H1 (cell line): ENCODE measurements around the gene WWC1. TPM values are rescaled to one million over a fixed set of nuclear protein-coding genes. Genes with fewer than 3 reads are reported as not detected.

Source experiments
- CTCF ChIA-PET: fragments of 300-600 bp; sonication (Branson Sonifier 250); formaldehyde crosslinking; loops from one replicate; lab custom pipeline; 2021; ENCODE audit not compliant: partially characterized antibody; lab: Charles Lee
- POLR2A ChIA-PET: fragments of 300-600 bp; sonication (Branson Sonifier 250); formaldehyde crosslinking; loops from one replicate; lab custom pipeline; 2021; ENCODE audit warnings: inconsistent platforms; ENCODE audit not compliant: partially characterized antibody; lab: Charles Lee
- DNase-seq, 2 experiments: peaks; one replicate each; pipeline versions ENCODE4 v3.0.0 to v3.0.0-alpha.2; 2010 to 2022; ENCODE audit warnings: low spot score in 2 of 2, low read depth in 1 of 2, mixed read lengths in 1 of 2
- FAIRE-seq: peaks from 2 replicates; lab custom pipeline; 2011; peaks lifted over from hg19 to GRCh38; lab: Jason Lieb, UNC
- H2AFZ ChIP-seq: 2 replicates; pipeline ENCODE4 v1.8.1; 2012; ENCODE audit warnings: low read length, inconsistent platforms
- H2AK5ac ChIP-seq: 2 replicates; pipeline ENCODE4 v1.6.1; 2013; ENCODE audit warnings: low read depth, low read length
- H2BK120ac ChIP-seq: replicated peaks from 2 replicates; pipeline ENCODE3; 2013; ENCODE audit warnings: low read depth, low read length, inconsistent platforms
- H2BK12ac ChIP-seq: 2 replicates; pipeline ENCODE4 v1.6.1; 2013; ENCODE audit warnings: low read depth, low read length
- H2BK15ac ChIP-seq: 2 replicates; pipeline ENCODE4 v1.6.1; 2013; ENCODE audit warnings: low read length
- H2BK20ac ChIP-seq: 2 replicates; pipeline ENCODE4 v1.6.1; 2013; ENCODE audit warnings: low read length
- H2BK5ac ChIP-seq: 2 replicates; pipeline ENCODE4 v1.6.1; 2013; ENCODE audit warnings: low read depth, low read length
- H3K14ac ChIP-seq: 2 replicates; pipeline ENCODE4 v1.6.1; 2013; ENCODE audit warnings: inconsistent platforms; ENCODE audit not compliant: insufficient read length
- H3K18ac ChIP-seq: 2 replicates; pipeline ENCODE4 v1.6.1; 2013; ENCODE audit warnings: low read length; ENCODE audit errors: extremely low read depth
- H3K23ac ChIP-seq: 2 replicates; pipeline ENCODE4 v1.6.1; 2013; ENCODE audit warnings: inconsistent platforms; ENCODE audit not compliant: insufficient read length
- H3K23me2 ChIP-seq: 2 replicates; pipeline ENCODE4 v1.6.1; 2013; ENCODE audit warnings: low read depth, low read length
- H3K27ac ChIP-seq: 2 replicates; pipeline ENCODE4 v1.6.1; 2011; ENCODE audit warnings: low read depth, low read length, inconsistent platforms
- H3K27me3 ChIP-seq, 4 experiments: replicated peaks in 1 of 4; 1 replicate in 1 of 4; 2 replicates in 3 of 4; pipeline versions ENCODE4 v1.6.1 to v1.8.1; 2011 to 2013; ENCODE audit warnings: low read length in 3 of 4, mild to moderate bottlenecking in 3 of 4, inconsistent platforms in 2 of 4, mixed read lengths in 2 of 4, moderate library complexity in 1 of 4; ENCODE audit not compliant: control insufficient read depth in 3 of 4, insufficient read depth in 3 of 4; ENCODE audit errors: extremely low read depth in 1 of 4
- H3K36me3 ChIP-seq, 4 experiments: 2 replicates each; pipeline versions ENCODE4 v1.6.1 to v1.8.1; 2011 to 2013; ENCODE audit warnings: mild to moderate bottlenecking in 4 of 4, low read length in 3 of 4, moderate library complexity in 2 of 4, control low read depth in 1 of 4, inconsistent platforms in 1 of 4; ENCODE audit not compliant: insufficient read depth in 4 of 4, control insufficient read depth in 2 of 4
- H3K4ac ChIP-seq: replicated peaks from 2 replicates; pipeline ENCODE3; 2013; ENCODE audit warnings: low read length, low read depth, mixed read lengths, inconsistent platforms; ENCODE audit not compliant: insufficient read length
- H3K4me1 ChIP-seq, 4 experiments: replicated peaks in 1 of 4; 1 replicate in 1 of 4; 2 replicates in 3 of 4; pipeline versions ENCODE4 v1.6.1 to v1.8.1; 2011 to 2013; ENCODE audit warnings: low read length in 3 of 4, inconsistent platforms in 2 of 4, mixed read lengths in 1 of 4; ENCODE audit not compliant: insufficient read depth in 4 of 4, control insufficient read depth in 3 of 4
- H3K4me2 ChIP-seq, 2 experiments: 2 replicates each; pipeline versions ENCODE4 v1.6.1 to v1.8.1; 2011 to 2013; ENCODE audit warnings: low read depth in 2 of 2, low read length in 2 of 2, control low read depth in 1 of 2, inconsistent platforms in 1 of 2, mild to moderate bottlenecking in 1 of 2; ENCODE audit not compliant: insufficient read depth in 1 of 2
- H3K4me3 ChIP-seq, 4 experiments: fragments of 200-600, 300-600 bp in 1 of 4; sonication (generic), shearing (Covaris generic), sonication (Bioruptor Twin) in 1 of 4; 2 replicates each; pipeline versions ENCODE4 v1.5.1 to v1.8.1; 2011 to 2016; ENCODE audit warnings: low read length in 4 of 4, low read depth in 3 of 4, control low read depth in 2 of 4, inconsistent platforms in 2 of 4, mild to moderate bottlenecking in 2 of 4, mixed read lengths in 1 of 4, moderate library complexity in 1 of 4; ENCODE audit not compliant: insufficient read depth in 2 of 4; ENCODE audit errors: extremely low read depth in 1 of 4
- H3K56ac ChIP-seq: replicated peaks from 2 replicates; pipeline ENCODE3; 2013; ENCODE audit warnings: low read depth, mild to moderate bottlenecking, mixed read lengths, low read length, inconsistent platforms; ENCODE audit not compliant: insufficient read length
- H3K79me1 ChIP-seq: 2 replicates; pipeline ENCODE4 v1.6.1; 2013; ENCODE audit warnings: low read depth, low read length, control low read depth
- H3K79me2 ChIP-seq, 2 experiments: 2 replicates each; pipeline versions ENCODE4 v1.6.1 to v1.8.1; 2012 to 2013; ENCODE audit warnings: low read length in 2 of 2, mild to moderate bottlenecking in 2 of 2, inconsistent platforms in 1 of 2; ENCODE audit not compliant: insufficient read depth in 2 of 2, control insufficient read depth in 1 of 2
- H3K9ac ChIP-seq, 4 experiments: replicated peaks in 1 of 4; 1 replicate in 1 of 4; 2 replicates in 3 of 4; pipeline versions ENCODE4 v1.6.1 to v1.8.1; 2011 to 2013; ENCODE audit warnings: low read depth in 3 of 4, low read length in 3 of 4, control low read depth in 2 of 4, mild to moderate bottlenecking in 2 of 4, moderate library complexity in 2 of 4, inconsistent platforms in 1 of 4; ENCODE audit errors: extremely low read depth in 1 of 4
- H3K9me3 ChIP-seq, 2 experiments: 2 replicates each; pipeline versions ENCODE4 v1.6.1 to v1.8.1; 2012 to 2013; ENCODE audit warnings: mild to moderate bottlenecking in 2 of 2, moderate library complexity in 2 of 2, control low read depth in 1 of 2, inconsistent platforms in 1 of 2, low read depth in 1 of 2, low read length in 1 of 2, mixed read lengths in 1 of 2; ENCODE audit not compliant: insufficient read depth in 2 of 2
- H4K20me1 ChIP-seq, 2 experiments: replicated peaks in 1 of 2; 2 replicates each; pipeline versions ENCODE3 to v1.8.1; 2011 to 2013; ENCODE audit warnings: inconsistent platforms in 2 of 2, low read length in 2 of 2, mild to moderate bottlenecking in 1 of 2; ENCODE audit not compliant: insufficient read depth in 2 of 2, control insufficient read depth in 1 of 2
- H4K5ac ChIP-seq: 2 replicates; pipeline ENCODE4 v1.6.1; 2013; ENCODE audit warnings: low read length, low read depth, mixed read lengths, inconsistent platforms; ENCODE audit not compliant: insufficient read length
- H4K8ac ChIP-seq: 2 replicates; pipeline ENCODE4 v1.8.0; 2013; ENCODE audit warnings: mild to moderate bottlenecking, moderate library complexity, low read length, inconsistent platforms; ENCODE audit not compliant: insufficient read depth; ENCODE audit errors: extremely low read depth
- H4K91ac ChIP-seq: replicated peaks from 2 replicates; pipeline ENCODE3; 2013; ENCODE audit warnings: low read length, mixed read lengths, inconsistent platforms; ENCODE audit not compliant: insufficient read length
- BRCA1 ChIP-seq: IDR thresholded peaks from 2 replicates; pipeline ENCODE4 v1.6.1; 2012; ENCODE audit warnings: low read depth, low read length, improper control_type of control experiment
- CHD2 ChIP-seq: IDR thresholded peaks from 2 replicates; pipeline ENCODE4 v1.6.1; 2012; ENCODE audit warnings: low read length, improper control_type of control experiment
- CTBP2 ChIP-seq: IDR thresholded peaks from 2 replicates; pipeline ENCODE4 v1.7.0; 2011; ENCODE audit warnings: borderline replicate concordance, mild to moderate bottlenecking, moderate library complexity, mixed read lengths, low read length; ENCODE audit not compliant: insufficient read depth, insufficient read length
- EGR1 ChIP-seq: IDR thresholded peaks from 2 replicates; pipeline ENCODE4 v1.6.1; 2011; ENCODE audit warnings: low read depth, low read length, borderline replicate concordance
- GABPA ChIP-seq: IDR thresholded peaks from 2 replicates; pipeline ENCODE4 v1.6.1; 2011; ENCODE audit warnings: mild to moderate bottlenecking, low read length, moderate library complexity, borderline replicate concordance; ENCODE audit not compliant: insufficient read depth
- GTF2F1 ChIP-seq: IDR thresholded peaks from 2 replicates; pipeline ENCODE4 v1.6.1; 2012; ENCODE audit warnings: low read depth, low read length, improper control_type of control experiment, borderline replicate concordance
- JUN ChIP-seq: IDR thresholded peaks from 2 replicates; pipeline ENCODE4 v1.6.1; 2011; ENCODE audit warnings: low read depth, mild to moderate bottlenecking, improper control_type of control experiment, low read length
- PHF8 ChIP-seq: fragments of 200-600 bp; sonication (generic); conservative IDR thresholded peaks from 2 replicates; pipeline ENCODE4 v1.7.1; 2012; ENCODE audit warnings: low read depth, mild to moderate bottlenecking, inconsistent platforms, low read length, moderate library complexity
- POLR2A ChIP-seq, 2 experiments: IDR thresholded peaks; 1 replicate in 1 of 2; 2 replicates in 1 of 2; pipeline ENCODE4 v1.6.1; 2011; ENCODE audit warnings: low read depth in 2 of 2, low read length in 2 of 2, mild to moderate bottlenecking in 2 of 2; ENCODE audit errors: control extremely low read depth in 1 of 2
- RFX5 ChIP-seq: IDR thresholded peaks from 2 replicates; pipeline ENCODE4 v1.6.1; 2011; ENCODE audit warnings: low read depth, low read length, improper control_type of control experiment, borderline replicate concordance
- SIN3A ChIP-seq, 2 experiments: IDR thresholded peaks in 1 of 2; conservative IDR thresholded peaks in 1 of 2; 2 replicates each; pipeline ENCODE4 v1.6.1; 2011 to 2012; ENCODE audit warnings: low read length in 2 of 2, improper control_type of control experiment in 1 of 2, low read depth in 1 of 2, mild to moderate bottlenecking in 1 of 2
- SIX5 ChIP-seq: IDR thresholded peaks from 2 replicates; pipeline ENCODE4 v1.6.1; 2011; ENCODE audit warnings: mild to moderate bottlenecking, low read depth, low read length
- SP1 ChIP-seq: IDR thresholded peaks from 2 replicates; pipeline ENCODE4 v1.6.1; 2011; ENCODE audit warnings: low read depth, low read length
- SP4 ChIP-seq: IDR thresholded peaks from 2 replicates; pipeline ENCODE4 v1.6.1; 2012; ENCODE audit warnings: low read length, inconsistent platforms
- SUZ12 ChIP-seq: fragments of 200-600 bp; sonication (generic); IDR thresholded peaks from 2 replicates; pipeline ENCODE4 v1.6.1; 2012; ENCODE audit warnings: mild to moderate bottlenecking, inconsistent platforms, low read length, moderate library complexity, mixed read lengths
- WGBS, 2 experiments: shearing (Covaris generic) in 1 of 2; methylation state at CpG; one replicate each; pipeline versions ENCODE4 v1.1.6 to v1.1.7; 2013 to 2015; ENCODE audit warnings: low lambda C conversion rate in 2 of 2, mixed read lengths in 2 of 2, inconsistent platforms in 1 of 2, low coverage in 1 of 2, missing lambda C conversion rate in 1 of 2; ENCODE audit not compliant: insufficient replicate concordance in 2 of 2, insufficient coverage in 1 of 2, insufficient read length in 1 of 2; ENCODE audit errors: extremely low coverage in 1 of 2, missing lambda C conversion rate in 1 of 2; 5-methylcytosine and 5-hydroxymethylcytosine counted together
- polyA plus RNA-seq, 7 experiments: library from polyadenylated mRNA; depleted of rRNA in 3 of 7; stranded (reverse) in 5 of 7; unstranded in 2 of 7; fragments of >200 nt in 5 of 7; fragments of 200-250 nt in 2 of 7; gene quantifications; 1 replicate in 5 of 7; 2 replicates in 1 of 7; 4 replicates in 1 of 7; pipeline versions ENCODE4 v1.2.1 to v1.2.3, GENCODE V29; 2011 to 2013; ENCODE audit warnings: missing spikeins in 2 of 7, mixed read lengths in 2 of 7
- total RNA-seq: library from RNA; stranded (reverse); fragmentation: NEBNext Ultra II Directional; extraction: Animal tissue kit (Norgen Biotek cat#: 25700); gene quantifications from 2 replicates; pipeline ENCODE4 v1.2.1, GENCODE V29; 2021

Gene WWC1
- total and polyA plus RNA-seq, 2 of the 8 experiments (the other 6 are each of a cell fraction or from before 2014, with no cell fraction given), result 16.4 to 41.1 TPM

- Histone ChIP-seq H3K36me3 (peaks cover 8 to 28% (median 16%) of the 10 kb centered on the region in 4 experiments; a peak in 7 of 8 replicates), H3K4ac (no peak overlapping the region)
- no peak for TF ChIP-seq SIN3A (conservative IDR thresholded peaks at IDR 0.05 in 1 of 2, IDR thresholded peaks at IDR 0.05 in 1 of 2; ENCODE audit: low read depth in 1 of 2, low read length in 2 of 2)
- no peak for TF ChIP-seq GTF2F1
- TF ChIP-seq CTBP2, result no peak
- TF ChIP-seq BRCA1, result no peak
- no peak for TF ChIP-seq SIX5
- TF ChIP-seq SUZ12, result no peak
- no peak for TF ChIP-seq CHD2
- TF ChIP-seq SP1, result no peak
- TF ChIP-seq EGR1, result no peak
- no peak for TF ChIP-seq RFX5
- no peak for TF ChIP-seq JUN
- TF ChIP-seq SP4, result no peak
- TF ChIP-seq POLR2A (IDR thresholded peaks at IDR 0.05; ENCODE audit: control extremely low read depth in 1 of 2, low read depth in 2 of 2, low read length in 2 of 2), result no peak
- no peak for TF ChIP-seq PHF8
- no peak for TF ChIP-seq GABPA
These were observed 178.4 kb downstream of the WWC1 start for GRCh38 chr5:168469816-168470215.

More at GRCh38 chr5:168469816-168470215, 178.4 kb downstream of the WWC1 start:
- H3K27ac ChIP-seq, result no peak overlapping the region
- H3K4me1 ChIP-seq, result no peaks in the 10 kb centered on the region
- POLR2A ChIA-PET, result no interaction called here
- H3K56ac ChIP-seq, result no peak overlapping the region
- no peaks in the 10 kb centered on the region for H4K20me1 ChIP-seq
- no peak overlapping the region for H3K18ac ChIP-seq
- no peak overlapping the region for H4K5ac ChIP-seq
- no peak overlapping the region for H2AFZ ChIP-seq
- H2AK5ac ChIP-seq, result no peak overlapping the region
- H3K23ac ChIP-seq, result no peak overlapping the region
- CTCF ChIA-PET, result no interaction called here
- no peak overlapping the region for H4K8ac ChIP-seq
- H4K91ac ChIP-seq, result no peak overlapping the region
- DNase-seq (no peak), FAIRE-seq (no peak)
- no peak overlapping the region for H2BK20ac ChIP-seq
- H3K27me3 ChIP-seq, result no peaks in the 10 kb centered on the region
- H3K9me3 ChIP-seq, result no peaks in the 10 kb centered on the region
- H2BK12ac ChIP-seq, result no peak overlapping the region
- WGBS, 2 experiments, result 93% methylated on average over 3 of the region's 3 CpGs; no CpG with 5 or more reads in 1 of the 2 experiments
- no peak overlapping the region for H2BK120ac ChIP-seq
- H2BK15ac ChIP-seq, result no peak overlapping the region
- no peak overlapping the region for H3K9ac ChIP-seq
- no peaks in the 10 kb centered on the region for H3K23me2 ChIP-seq
- H3K79me2 ChIP-seq, result no peaks in the 10 kb centered on the region
- H2BK5ac ChIP-seq, result no peak overlapping the region
- no peak overlapping the region for H3K4me2 ChIP-seq
- H3K14ac ChIP-seq, result no peak overlapping the region
- no peaks in the 10 kb centered on the region for H3K79me1 ChIP-seq
- no peak overlapping the region for H3K4me3 ChIP-seq
